T-helper 1 cell (primary cell): ENCODE data around the gene HOXB3.

ENCODE experiments used
- DNase-seq, 5 donors: peaks; one replicate each; pipeline ENCODE4 v3.0.0-alpha.2; 2012 to 2020

HOXB3 gene

GRCh38 chr17:48612456-48612853 lies 22.4 kb upstream of the HOXB3 start:
- DNase-seq, result no peak

GRCh38 chr17:48611681-48612455 lies 21.8 kb upstream of the HOXB3 start:
- no peak for DNase-seq

GRCh38 chr17:48611213-48611612 lies 21.2 kb upstream of the HOXB3 start:
- DNase-seq, result no peak

- peak; percentile 25 to 63 (median 51) for DNase-seq
Observed at GRCh38 chr17:48610282-48611211, 20.5 kb upstream of the HOXB3 start, which contains the start of gene HOXB7. Gene HOXB7, minus strand, starts transcription at chr17:48611017. Its CDS starts 99 bp downstream, at chr17:48610918.

- no peak for DNase-seq
Observed at GRCh38 chr17:48609759-48610281, 19.8 kb upstream of the HOXB3 start.

GRCh38 chr17:48609033-48609432 lies 19.0 kb upstream of the HOXB3 start:
- DNase-seq, result no peak

- DNase-seq, result no peak
Observed at GRCh38 chr17:48608494-48608834, 18.4 kb upstream of the HOXB3 start.

- no peak for DNase-seq
Observed at GRCh38 chr17:48606892-48607614, 17.0 kb upstream of the HOXB3 start.

- no peak for DNase-seq
Observed at GRCh38 chr17:48605991-48606891, 16.2 kb upstream of the HOXB3 start.

GRCh38 chr17:48605409-48605919 lies 15.4 kb upstream of the HOXB3 start:
- no peak for DNase-seq

- no peak for DNase-seq
Observed at GRCh38 chr17:48604770-48605329, 14.8 kb upstream of the HOXB3 start, which contains the start of gene HOXB6. Gene HOXB6, minus strand, starts transcription at chr17:48604986. Its CDS starts 6,836 bp downstream, at chr17:48598150.

- DNase-seq, result no peak
Observed at GRCh38 chr17:48603959-48604769, 14.1 kb upstream of the HOXB3 start.

- DNase-seq, result no peak
Observed at GRCh38 chr17:48601539-48602425, 11.7 kb upstream of the HOXB3 start.

GRCh38 chr17:48601207-48601538 lies 11.1 kb upstream of the HOXB3 start:
- no peak for DNase-seq

GRCh38 chr17:48600244-48601098 lies 10.4 kb upstream of the HOXB3 start:
- no peak for DNase-seq

- no peak for DNase-seq
Observed at GRCh38 chr17:48599354-48599753, 9.3 kb upstream of the HOXB3 start.

- DNase-seq, result no peak
Observed at GRCh38 chr17:48598736-48599135, 8.7 kb upstream of the HOXB3 start.
